ENCODE results near the gene NFKBIL1. TPM values are rescaled to one million over a fixed set of nuclear protein-coding genes. Genes with fewer than 3 reads are reported as not detected.
A peak's percentile ranks its signal among the peaks of the same experiment; 100 is the strongest.

The NFKBIL1 gene
- total RNA-seq, 1 donor from 2014 or later = 14.2 TPM

- no peak for DNase-seq (ENCODE audit: extremely low spot score in 2 of 2)
- intact Hi-C loops (cut with DNase I) = no loop called here
- Histone ChIP-seq H3K9me3 (no peaks in the 10 kb centered on the region), H3K4me3 (no peak overlapping the region), H3K27ac (peak overlapping the region; percentile 18), H3K4me1 (peaks cover 23% of the 10 kb centered on the region), H3K27me3 (no peaks in the 10 kb centered on the region), H3K36me3 (peaks cover 0 to 31% of the 10 kb centered on the region in 2 donors)
- no peak for TF ChIP-seq POLR2AphosphoS5 (IDR thresholded peaks at IDR 0.05; ENCODE audit: insufficient read depth in 1 of 2, low read depth in 1 of 2)
- TF ChIP-seq POLR2A (IDR thresholded peaks at IDR 0.05) = no peak
- no peak for TF ChIP-seq CTCF (IDR thresholded peaks at IDR 0.05)
These were observed 12.2 kb downstream of the NFKBIL1 start for GRCh38 chr6:31559606-31559957.

- no peak overlapping the region for H3K4me3 ChIP-seq
- peaks cover 0 to 31% of the 10 kb centered on the region in 2 donors for H3K36me3 ChIP-seq
- TF ChIP-seq POLR2A (IDR thresholded peaks at IDR 0.05) (no peak), POLR2AphosphoS5 (IDR thresholded peaks at IDR 0.05; ENCODE audit: insufficient read depth in 1 of 2, low read depth in 1 of 2) (peak in 1 of 2 donors; percentile 59)
- H3K27me3 ChIP-seq = no peaks in the 10 kb centered on the region
- H3K4me1 ChIP-seq = peaks cover 23% of the 10 kb centered on the region
- peak overlapping the region; percentile 18 for H3K27ac ChIP-seq
- intact Hi-C loops (cut with DNase I) = no loop called here
- no peaks in the 10 kb centered on the region for H3K9me3 ChIP-seq
- no peak for DNase-seq (ENCODE audit: extremely low spot score in 2 of 2)
These were observed 12.7 kb downstream of the NFKBIL1 start for GRCh38 chr6:31559958-31560696.

GRCh38 chr6:31560697-31561058, 13.3 kb downstream of the NFKBIL1 start:
- Histone ChIP-seq H3K9me3 (no peaks in the 10 kb centered on the region), H3K27ac (peak overlapping the region; percentile 18), H3K36me3 (peaks cover 0 to 31% of the 10 kb centered on the region in 2 donors), H3K4me1 (peaks cover 23% of the 10 kb centered on the region), H3K27me3 (no peaks in the 10 kb centered on the region), H3K4me3 (no peak overlapping the region)
- TF ChIP-seq CTCF (IDR thresholded peaks at IDR 0.05) (no peak), POLR2A (IDR thresholded peaks at IDR 0.05) (no peak), POLR2AphosphoS5 (IDR thresholded peaks at IDR 0.05; ENCODE audit: insufficient read depth in 1 of 2, low read depth in 1 of 2) (no peak)
- DNase-seq (ENCODE audit: extremely low spot score in 2 of 2) = no peak
- intact Hi-C loops (cut with DNase I) = no loop called here

GRCh38 chr6:31567531-31568370, 20.3 kb downstream of the NFKBIL1 start:
- Histone ChIP-seq H3K27me3 (no peaks in the 10 kb centered on the region), H3K36me3 (no peaks in the 10 kb centered on the region), H3K9me3 (no peaks in the 10 kb centered on the region), H3K4me1 (no peaks in the 10 kb centered on the region), H3K4me3 (no peak overlapping the region), H3K27ac (no peak overlapping the region)
- TF ChIP-seq POLR2A (IDR thresholded peaks at IDR 0.05) = no peak
- DNase-seq (ENCODE audit: extremely low spot score in 2 of 2) = no peak
- intact Hi-C loops (cut with DNase I) = no loop called here

- DNase-seq (ENCODE audit: extremely low spot score in 2 of 2) = no peak
- no peaks in the 10 kb centered on the region for H3K27me3 ChIP-seq
- H3K4me1 ChIP-seq = no peaks in the 10 kb centered on the region
- TF ChIP-seq CTCF (IDR thresholded peaks at IDR 0.05) (no peak), POLR2A (IDR thresholded peaks at IDR 0.05) (no peak), POLR2AphosphoS5 (IDR thresholded peaks at IDR 0.05; ENCODE audit: insufficient read depth in 1 of 2, low read depth in 1 of 2) (no peak)
- no peaks in the 10 kb centered on the region for H3K9me3 ChIP-seq
- H3K36me3 ChIP-seq = no peaks in the 10 kb centered on the region
- H3K27ac ChIP-seq = no peak overlapping the region
- no peak overlapping the region for H3K4me3 ChIP-seq
- intact Hi-C loops (cut with DNase I) = no loop called here
These were observed 21.1 kb downstream of the NFKBIL1 start for GRCh38 chr6:31568537-31568961.
